ENCODE measurements around the gene CCSER1.

Gene CCSER1

DNA sequence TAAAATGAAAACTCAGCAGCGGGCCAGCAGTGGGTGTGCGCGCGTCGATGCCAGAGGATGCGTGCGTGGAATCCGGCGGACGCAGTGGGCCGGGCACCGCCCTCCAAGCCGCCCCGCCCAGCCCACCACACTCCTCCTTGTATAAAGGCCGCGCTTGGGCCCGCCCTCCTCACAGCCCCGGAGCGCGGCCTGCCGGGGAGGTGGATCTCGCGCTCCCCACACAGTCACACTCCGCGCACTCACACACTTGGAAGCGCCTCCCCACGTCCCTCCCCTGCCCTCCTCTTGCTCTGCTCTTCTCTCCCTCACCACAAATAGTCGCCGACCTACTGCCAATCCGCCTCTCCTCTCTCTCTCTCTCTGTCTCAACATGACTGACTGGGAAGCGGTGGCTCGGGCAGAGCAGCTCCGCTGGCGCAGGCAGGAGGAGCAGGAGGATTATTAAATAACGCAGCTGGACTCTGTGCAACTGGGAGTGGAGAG, at the start of gene CCSER1:
Gene CCSER1, plus strand, starts transcription at position 172 of the 483 bp plus-strand sequence.
- peak within 1 kb of the TSS; percentile 86 for H3K4me3 ChIP-seq (ENCODE audit: low read depth, low read length)
- TF ChIP-seq, protein P1, sequence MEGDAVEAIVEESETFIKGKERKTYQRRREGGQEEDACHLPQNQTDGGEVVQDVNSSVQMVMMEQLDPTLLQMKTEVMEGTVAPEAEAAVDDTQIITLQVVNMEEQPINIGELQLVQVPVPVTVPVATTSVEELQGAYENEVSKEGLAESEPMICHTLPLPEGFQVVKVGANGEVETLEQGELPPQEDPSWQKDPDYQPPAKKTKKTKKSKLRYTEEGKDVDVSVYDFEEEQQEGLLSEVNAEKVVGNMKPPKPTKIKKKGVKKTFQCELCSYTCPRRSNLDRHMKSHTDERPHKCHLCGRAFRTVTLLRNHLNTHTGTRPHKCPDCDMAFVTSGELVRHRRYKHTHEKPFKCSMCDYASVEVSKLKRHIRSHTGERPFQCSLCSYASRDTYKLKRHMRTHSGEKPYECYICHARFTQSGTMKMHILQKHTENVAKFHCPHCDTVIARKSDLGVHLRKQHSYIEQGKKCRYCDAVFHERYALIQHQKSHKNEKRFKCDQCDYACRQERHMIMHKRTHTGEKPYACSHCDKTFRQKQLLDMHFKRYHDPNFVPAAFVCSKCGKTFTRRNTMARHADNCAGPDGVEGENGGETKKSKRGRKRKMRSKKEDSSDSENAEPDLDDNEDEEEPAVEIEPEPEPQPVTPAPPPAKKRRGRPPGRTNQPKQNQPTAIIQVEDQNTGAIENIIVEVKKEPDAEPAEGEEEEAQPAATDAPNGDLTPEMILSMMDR (IDR thresholded peaks at IDR 0.05; ENCODE audit: borderline replicate concordance, insufficient read depth, low read depth, low read length), result no peak

DNA sequence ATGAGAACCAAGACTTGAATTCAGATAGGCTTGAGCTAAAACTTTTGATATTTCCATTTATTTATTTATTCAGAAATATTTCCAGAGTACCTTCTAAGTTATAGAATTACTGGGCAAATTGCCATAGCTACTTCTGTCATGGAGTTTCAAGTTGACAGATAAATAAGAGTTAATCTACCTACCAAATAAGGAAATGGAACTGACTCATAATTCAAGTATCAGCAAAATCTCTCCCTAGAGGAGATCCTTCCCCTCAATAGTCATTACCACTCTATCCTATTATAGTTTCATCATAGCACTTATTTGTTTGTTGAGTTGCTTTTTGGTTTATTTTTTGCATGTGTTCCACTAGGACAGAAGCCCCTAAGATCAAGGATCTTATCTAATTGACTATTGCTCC, 48.8 kb upstream of the CCSER1 start:
- TF ChIP-seq, protein P1 (IDR thresholded peaks at IDR 0.05; ENCODE audit: borderline replicate concordance, insufficient read depth, low read depth, low read length), result no peak
- H3K4me3 ChIP-seq (ENCODE audit: low read depth, low read length), result no peak overlapping the region

DNA sequence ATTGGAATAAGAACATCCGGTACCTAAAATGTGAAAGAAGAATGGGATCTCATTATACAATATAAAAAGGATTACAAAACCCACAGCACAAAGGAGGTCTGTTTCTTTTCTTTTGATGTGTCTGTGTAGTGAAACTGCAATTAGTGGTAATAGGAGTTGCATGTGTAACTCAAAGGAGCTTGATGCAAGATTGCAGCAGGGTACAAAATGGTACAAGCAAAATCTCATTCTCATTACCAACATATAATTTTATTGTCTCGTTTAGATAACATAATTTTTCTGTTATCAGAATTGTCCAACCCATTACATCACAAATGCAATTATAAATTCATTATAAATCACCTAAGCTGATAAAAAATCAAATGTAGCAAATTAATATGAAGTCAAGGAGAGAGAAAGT, 47.1 kb upstream of the CCSER1 start:
- H3K4me3 ChIP-seq (ENCODE audit: low read depth, low read length), result no peak overlapping the region
- TF ChIP-seq, protein P1 (IDR thresholded peaks at IDR 0.05; ENCODE audit: borderline replicate concordance, insufficient read depth, low read depth, low read length), result no peak

DNA sequence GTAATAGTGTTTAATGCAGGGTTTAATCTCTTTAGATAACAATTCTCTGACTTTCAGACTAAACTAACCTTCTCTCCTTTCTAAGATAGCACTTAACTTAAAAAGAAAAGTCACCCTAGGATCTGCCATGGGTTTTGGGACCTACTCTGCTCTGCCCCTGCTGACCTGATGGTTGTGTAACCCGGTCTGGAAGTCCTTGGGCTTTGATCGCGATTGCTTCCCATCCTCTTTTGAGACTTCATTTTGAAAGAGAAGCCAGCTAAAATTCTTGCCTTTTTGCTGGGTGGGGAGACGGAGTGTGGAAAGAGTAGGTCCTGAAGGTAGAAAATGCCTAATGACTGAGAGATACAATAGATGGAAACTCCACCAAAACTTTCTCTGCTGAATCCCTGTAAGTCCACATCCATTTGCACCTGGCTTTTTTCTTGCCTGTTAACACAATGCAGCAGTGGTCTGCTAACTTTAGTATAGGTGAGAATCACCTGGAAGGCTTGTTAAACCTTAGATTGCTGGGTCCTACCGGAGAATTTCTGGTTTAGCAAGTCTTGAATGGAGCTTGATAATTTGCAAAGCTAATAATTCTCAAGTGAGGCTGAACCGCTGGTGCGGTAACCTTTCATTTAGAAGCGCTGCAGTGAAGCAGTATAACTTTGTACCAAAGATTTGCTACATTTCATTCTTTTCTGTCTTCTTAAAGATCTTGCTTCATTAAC, 45.6 kb upstream of the CCSER1 start:
- no peak overlapping the region for H3K4me3 ChIP-seq (ENCODE audit: low read depth, low read length)
- TF ChIP-seq, protein P1 (IDR thresholded peaks at IDR 0.05; ENCODE audit: borderline replicate concordance, insufficient read depth, low read depth, low read length), result no peak

DNA sequence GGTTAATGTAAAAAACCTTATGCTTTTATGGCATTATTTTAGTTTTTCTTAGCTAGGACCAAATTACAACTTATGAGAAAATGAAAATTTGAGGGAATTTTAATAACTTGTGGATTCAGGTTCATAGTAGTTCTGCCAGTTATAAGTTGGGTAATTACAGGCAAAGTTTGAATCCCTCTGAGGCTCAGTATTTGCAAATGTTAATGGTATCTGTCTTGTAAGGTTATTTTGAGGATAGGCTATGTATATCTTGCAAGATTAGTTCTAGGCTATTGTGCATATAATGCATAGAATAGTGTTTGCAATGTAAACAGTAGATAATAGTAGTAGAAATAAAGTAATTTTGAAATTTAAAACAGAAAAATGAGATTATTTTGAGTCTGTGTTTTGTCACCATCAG, 44.7 kb upstream of the CCSER1 start:
- TF ChIP-seq, protein P1 (IDR thresholded peaks at IDR 0.05; ENCODE audit: borderline replicate concordance, insufficient read depth, low read depth, low read length), result no peak
- H3K4me3 ChIP-seq (ENCODE audit: low read depth, low read length), result no peak overlapping the region

DNA sequence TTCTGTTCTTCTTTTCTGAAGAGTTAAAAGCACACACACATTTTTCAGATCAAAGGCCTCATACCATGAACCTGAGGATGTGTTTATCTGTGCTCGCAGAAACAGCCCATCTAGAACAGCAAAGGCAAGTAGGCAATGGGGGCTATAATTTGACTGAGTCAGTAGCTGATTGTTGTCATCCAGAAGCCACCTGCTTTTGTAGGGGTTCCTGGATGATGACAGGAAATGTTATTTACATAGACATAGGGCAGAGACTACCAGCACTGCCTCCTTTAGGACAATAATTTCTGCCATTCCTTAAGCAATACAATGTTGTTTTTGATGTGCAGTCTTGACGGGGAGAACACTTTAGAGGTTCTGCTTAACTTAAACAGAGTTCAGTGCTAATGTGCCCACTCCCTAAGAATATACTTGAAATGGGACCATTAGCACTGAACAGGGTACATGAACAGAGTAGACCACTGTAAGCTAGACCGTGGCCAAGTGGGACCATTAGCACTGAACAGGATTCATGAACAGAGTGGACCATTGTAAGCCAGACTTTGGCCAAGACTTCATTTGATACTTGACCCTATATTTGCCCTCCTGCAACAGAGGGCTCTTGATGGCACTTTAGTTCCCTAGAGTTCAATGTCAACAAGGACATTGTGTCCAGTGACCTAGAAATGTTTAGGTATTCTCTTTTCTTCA, 42.8 kb upstream of the CCSER1 start:
- no peak overlapping the region for H3K4me3 ChIP-seq (ENCODE audit: low read depth, low read length)
- TF ChIP-seq, protein P1 (IDR thresholded peaks at IDR 0.05; ENCODE audit: borderline replicate concordance, insufficient read depth, low read depth, low read length), result no peak

DNA sequence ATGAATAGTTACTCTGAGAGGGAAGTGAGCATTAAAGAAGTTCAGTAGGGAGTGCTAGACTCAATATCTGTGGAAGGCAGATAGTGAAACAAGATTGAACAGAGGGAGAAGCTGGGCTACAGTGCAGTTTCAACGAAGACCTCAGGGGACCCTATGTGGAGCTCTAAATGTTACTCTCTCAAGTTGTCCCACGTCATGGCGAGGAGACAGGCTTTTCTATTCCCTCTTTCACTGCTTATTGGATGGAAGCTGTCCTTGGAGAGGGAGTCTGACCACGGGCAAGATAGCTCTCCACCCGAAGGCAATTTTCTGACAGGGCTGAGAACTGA, 42.3 kb upstream of the CCSER1 start:
- H3K4me3 ChIP-seq (ENCODE audit: low read depth, low read length), result no peak overlapping the region
- TF ChIP-seq, protein P1 (IDR thresholded peaks at IDR 0.05; ENCODE audit: borderline replicate concordance, insufficient read depth, low read depth, low read length), result no peak

Data from GM12875 (cell line).